Measurements from ENCODE around the gene RNF223. TPM values are rescaled to one million over a fixed set of nuclear protein-coding genes. Genes with fewer than 3 reads are reported as not detected.

Gene RNF223
- total RNA-seq, 1 experiment from 2014 or later = 0.08 TPM

DNA sequence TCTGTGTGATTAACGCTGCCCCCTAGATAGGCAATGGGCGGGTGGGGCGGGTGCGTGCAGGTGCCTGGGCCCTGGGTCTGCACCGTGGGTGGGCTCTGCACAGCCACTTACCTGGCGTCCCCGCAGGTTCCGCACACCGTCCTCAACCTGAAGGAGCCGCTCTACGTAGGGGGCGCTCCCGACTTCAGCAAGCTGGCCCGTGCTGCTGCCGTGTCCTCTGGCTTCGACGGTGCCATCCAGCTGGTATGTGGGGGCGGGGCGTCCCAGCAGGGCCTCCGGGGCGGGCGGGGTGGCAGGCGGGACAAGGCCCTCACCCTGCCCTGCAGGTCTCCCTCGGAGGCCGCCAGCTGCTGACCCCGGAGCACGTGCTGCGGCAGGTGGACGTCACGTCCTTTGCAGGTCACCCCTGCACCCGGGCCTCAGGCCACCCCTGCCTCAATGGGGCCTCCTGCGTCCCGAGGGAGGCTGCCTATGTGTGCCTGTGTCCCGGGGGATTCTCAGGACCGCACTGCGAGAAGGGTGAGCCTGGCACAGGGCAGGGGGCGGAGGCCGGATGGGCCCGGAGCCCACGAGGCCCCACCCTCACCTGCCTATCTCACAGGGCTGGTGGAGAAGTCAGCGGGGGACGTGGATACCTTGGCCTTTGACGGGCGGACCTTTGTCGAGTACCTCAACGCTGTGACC lies 22.8 kb downstream of the RNF223 start:
- no TSS peak for BruUV-seq (replicated peaks)
- POLR2A ChIA-PET = no interaction called here
- CTCF ChIA-PET = no interaction called here
- Histone ChIP-seq H3K27me3 (ENCODE audit: control insufficient read depth, insufficient read depth, low read length) (no peaks in the 10 kb centered on the region), H3K4me1 (ENCODE audit: control insufficient read depth, insufficient read depth, low read length) (no peaks in the 10 kb centered on the region), H3K36me3 (ENCODE audit: control insufficient read depth, insufficient read depth, low read length) (no peaks in the 10 kb centered on the region; the same call in 1 of the 2 replicates), H3K9me3 (ENCODE audit: control insufficient read depth, insufficient read depth, low read depth, low read length) (no peaks in the 10 kb centered on the region), H3K27ac (ENCODE audit: low read length) (no peak overlapping the region), H3K4me3 (ENCODE audit: low read depth in 2 of 2, low read length in 2 of 2) (no peak overlapping the region)
- in situ Hi-C loops (cut with HindIII; ENCODE audit: low pct_unique_long_range_greater_than_20kb, low sequenced_read_pairs) (no loop called here), intact Hi-C loops (cut with micrococcal nuclease; ENCODE audit: unreplicated experiment) (no loop called here)
- DNase-seq (ENCODE audit: low read depth, low spot score) (no peak), ATAC-seq (no peak)
- TF ChIP-seq, protein P1, sequence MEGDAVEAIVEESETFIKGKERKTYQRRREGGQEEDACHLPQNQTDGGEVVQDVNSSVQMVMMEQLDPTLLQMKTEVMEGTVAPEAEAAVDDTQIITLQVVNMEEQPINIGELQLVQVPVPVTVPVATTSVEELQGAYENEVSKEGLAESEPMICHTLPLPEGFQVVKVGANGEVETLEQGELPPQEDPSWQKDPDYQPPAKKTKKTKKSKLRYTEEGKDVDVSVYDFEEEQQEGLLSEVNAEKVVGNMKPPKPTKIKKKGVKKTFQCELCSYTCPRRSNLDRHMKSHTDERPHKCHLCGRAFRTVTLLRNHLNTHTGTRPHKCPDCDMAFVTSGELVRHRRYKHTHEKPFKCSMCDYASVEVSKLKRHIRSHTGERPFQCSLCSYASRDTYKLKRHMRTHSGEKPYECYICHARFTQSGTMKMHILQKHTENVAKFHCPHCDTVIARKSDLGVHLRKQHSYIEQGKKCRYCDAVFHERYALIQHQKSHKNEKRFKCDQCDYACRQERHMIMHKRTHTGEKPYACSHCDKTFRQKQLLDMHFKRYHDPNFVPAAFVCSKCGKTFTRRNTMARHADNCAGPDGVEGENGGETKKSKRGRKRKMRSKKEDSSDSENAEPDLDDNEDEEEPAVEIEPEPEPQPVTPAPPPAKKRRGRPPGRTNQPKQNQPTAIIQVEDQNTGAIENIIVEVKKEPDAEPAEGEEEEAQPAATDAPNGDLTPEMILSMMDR (IDR thresholded peaks at IDR 0.05) = no peak; the same call in 1 of the 2 replicates

DNA sequence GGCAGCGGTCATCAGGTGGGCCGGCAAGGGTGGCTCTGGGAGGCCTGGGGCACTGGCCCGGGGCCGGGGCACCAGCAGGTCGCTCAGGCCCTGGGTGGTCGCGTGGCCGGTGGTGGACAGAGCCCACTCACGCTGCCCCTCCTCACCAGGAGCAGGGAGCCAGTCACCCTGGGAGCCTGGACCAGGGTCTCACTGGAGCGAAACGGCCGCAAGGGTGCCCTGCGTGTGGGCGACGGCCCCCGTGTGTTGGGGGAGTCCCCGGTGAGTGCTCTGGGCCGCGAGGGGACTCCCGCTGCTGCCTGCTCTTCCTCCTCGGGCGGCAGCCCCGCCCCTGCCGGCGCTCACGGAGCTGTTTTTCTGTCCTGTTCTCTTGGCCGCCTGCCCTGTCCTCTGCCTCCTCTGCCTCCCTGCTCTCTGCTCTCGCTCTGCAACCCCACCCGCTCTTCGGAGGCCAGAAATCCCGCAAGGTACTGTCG lies 23.5 kb downstream of the RNF223 start:
- no peak overlapping the region for H3K4me3 ChIP-seq (ENCODE audit: low read depth in 2 of 2, low read length in 2 of 2)
- intact Hi-C loops (cut with micrococcal nuclease; ENCODE audit: unreplicated experiment) = no loop called here
- TF ChIP-seq, protein P1 (IDR thresholded peaks at IDR 0.05) = no peak
- TF ChIP-seq POLR2AphosphoS5 (IDR thresholded peaks at IDR 0.05; ENCODE audit: low read depth, low read length) = no peak
- no peak for TF ChIP-seq TCF7L2 (IDR thresholded peaks at IDR 0.05; ENCODE audit: low read depth, low read length)
- TF ChIP-seq SIN3A (IDR thresholded peaks at IDR 0.05; ENCODE audit: borderline replicate concordance, insufficient read depth, low read depth, low read length) = no peak
- TF ChIP-seq, protein P2, sequence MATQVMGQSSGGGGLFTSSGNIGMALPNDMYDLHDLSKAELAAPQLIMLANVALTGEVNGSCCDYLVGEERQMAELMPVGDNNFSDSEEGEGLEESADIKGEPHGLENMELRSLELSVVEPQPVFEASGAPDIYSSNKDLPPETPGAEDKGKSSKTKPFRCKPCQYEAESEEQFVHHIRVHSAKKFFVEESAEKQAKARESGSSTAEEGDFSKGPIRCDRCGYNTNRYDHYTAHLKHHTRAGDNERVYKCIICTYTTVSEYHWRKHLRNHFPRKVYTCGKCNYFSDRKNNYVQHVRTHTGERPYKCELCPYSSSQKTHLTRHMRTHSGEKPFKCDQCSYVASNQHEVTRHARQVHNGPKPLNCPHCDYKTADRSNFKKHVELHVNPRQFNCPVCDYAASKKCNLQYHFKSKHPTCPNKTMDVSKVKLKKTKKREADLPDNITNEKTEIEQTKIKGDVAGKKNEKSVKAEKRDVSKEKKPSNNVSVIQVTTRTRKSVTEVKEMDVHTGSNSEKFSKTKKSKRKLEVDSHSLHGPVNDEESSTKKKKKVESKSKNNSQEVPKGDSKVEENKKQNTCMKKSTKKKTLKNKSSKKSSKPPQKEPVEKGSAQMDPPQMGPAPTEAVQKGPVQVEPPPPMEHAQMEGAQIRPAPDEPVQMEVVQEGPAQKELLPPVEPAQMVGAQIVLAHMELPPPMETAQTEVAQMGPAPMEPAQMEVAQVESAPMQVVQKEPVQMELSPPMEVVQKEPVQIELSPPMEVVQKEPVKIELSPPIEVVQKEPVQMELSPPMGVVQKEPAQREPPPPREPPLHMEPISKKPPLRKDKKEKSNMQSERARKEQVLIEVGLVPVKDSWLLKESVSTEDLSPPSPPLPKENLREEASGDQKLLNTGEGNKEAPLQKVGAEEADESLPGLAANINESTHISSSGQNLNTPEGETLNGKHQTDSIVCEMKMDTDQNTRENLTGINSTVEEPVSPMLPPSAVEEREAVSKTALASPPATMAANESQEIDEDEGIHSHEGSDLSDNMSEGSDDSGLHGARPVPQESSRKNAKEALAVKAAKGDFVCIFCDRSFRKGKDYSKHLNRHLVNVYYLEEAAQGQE (IDR thresholded peaks at IDR 0.05; ENCODE audit: insufficient read depth in 1 of 2, low read depth in 2 of 2, low read length in 1 of 2) = no peak
- BruUV-seq (replicated peaks) = no TSS peak
- no peaks in the 10 kb centered on the region; the same call in 1 of the 2 replicates for H3K36me3 ChIP-seq (ENCODE audit: control insufficient read depth, insufficient read depth, low read length)
- H3K9me3 ChIP-seq (ENCODE audit: control insufficient read depth, insufficient read depth, low read depth, low read length) = no peaks in the 10 kb centered on the region
- no peak for DNase-seq (ENCODE audit: low read depth, low spot score)
- CTCF ChIA-PET = no interaction called here
- no peak for ATAC-seq
- no peaks in the 10 kb centered on the region for H3K27me3 ChIP-seq (ENCODE audit: control insufficient read depth, insufficient read depth, low read length)
- POLR2A ChIA-PET = no interaction called here
- in situ Hi-C loops (cut with HindIII; ENCODE audit: low pct_unique_long_range_greater_than_20kb, low sequenced_read_pairs) = no loop called here
- no peaks in the 10 kb centered on the region for H3K4me1 ChIP-seq (ENCODE audit: control insufficient read depth, insufficient read depth, low read length)
- H3K27ac ChIP-seq (ENCODE audit: low read length) = no peak overlapping the region

All from Panc1 (cell line).